Keratinocyte (primary cell): Measurements from ENCODE around the gene ANKUB1. TPM values are rescaled to one million over a fixed set of nuclear protein-coding genes. Genes with fewer than 3 reads are reported as not detected.

Experiments
- DNase-seq: peaks from one replicate; pipeline ENCODE4 v3.0.0-alpha.2; 2011; ENCODE audit warnings: low read depth, missing footprints, low spot score
- FAIRE-seq: peaks from 2 replicates; lab custom pipeline; 2011; peaks lifted over from hg19 to GRCh38; lab: Jason Lieb, UNC
- H2AFZ ChIP-seq: 2 replicates; pipeline ENCODE4 v1.6.0; 2012; ENCODE audit warnings: low read length, control low read depth, inconsistent platforms; ENCODE audit not compliant: control insufficient read depth
- H3K27ac ChIP-seq: 2 replicates; pipeline ENCODE4 v1.5.1; 2011; ENCODE audit warnings: low read length; ENCODE audit not compliant: control insufficient read depth, insufficient read depth
- H3K27me3 ChIP-seq: 3 replicates; pipeline ENCODE4 v1.6.0; 2011; ENCODE audit warnings: low read length; ENCODE audit not compliant: control insufficient read depth, insufficient read depth; ENCODE audit errors: extremely low read depth
- H3K36me3 ChIP-seq, 2 experiments: 2 replicates in 1 of 2; 3 replicates in 1 of 2; pipeline ENCODE4 v1.5.1; 2011; ENCODE audit warnings: low read length in 2 of 2, mild to moderate bottlenecking in 1 of 2; ENCODE audit not compliant: control insufficient read depth in 2 of 2, insufficient read depth in 2 of 2; ENCODE audit errors: extremely low read depth in 1 of 2
- H3K4me1 ChIP-seq: 3 replicates; pipeline ENCODE4 v1.5.1; 2011; ENCODE audit warnings: low read length; ENCODE audit not compliant: control insufficient read depth, insufficient read depth; ENCODE audit errors: extremely low read depth
- H3K4me2 ChIP-seq: 3 replicates; pipeline ENCODE4 v1.6.0; 2011; ENCODE audit warnings: low read depth, low read length; ENCODE audit not compliant: control insufficient read depth, insufficient read depth; ENCODE audit errors: extremely low read depth
- H3K4me3 ChIP-seq, 3 experiments: fragments of 200-600 bp in 1 of 3; sonication (generic) in 1 of 3; 2 replicates in 2 of 3; 3 replicates in 1 of 3; pipeline ENCODE4 v1.5.1; 2011 to 2016; ENCODE audit warnings: low read length in 3 of 3, mild to moderate bottlenecking in 3 of 3, control low read depth in 2 of 3, inconsistent platforms in 1 of 3, low read depth in 1 of 3, mixed read lengths in 1 of 3, mixed run types in 1 of 3, moderate library complexity in 1 of 3; ENCODE audit not compliant: control insufficient read depth in 2 of 3, insufficient read depth in 2 of 3; ENCODE audit errors: extremely low read depth in 1 of 3
- H3K79me2 ChIP-seq: 2 replicates; pipeline ENCODE4 v1.6.0; 2012; ENCODE audit warnings: low read length; ENCODE audit not compliant: control insufficient read depth, insufficient read depth
- H3K9ac ChIP-seq: 3 replicates; pipeline ENCODE4 v1.6.0; 2011; ENCODE audit warnings: low read length; ENCODE audit not compliant: control insufficient read depth, insufficient read depth; ENCODE audit errors: extremely low read depth
- H3K9me1 ChIP-seq: 3 replicates; pipeline ENCODE4 v1.6.0; 2011; ENCODE audit warnings: low read length; ENCODE audit not compliant: control insufficient read depth, insufficient read depth; ENCODE audit errors: extremely low read depth
- H3K9me3 ChIP-seq: 2 replicates; pipeline ENCODE4 v1.5.1; 2012; ENCODE audit warnings: low read depth, low read length; ENCODE audit not compliant: control insufficient read depth
- H4K20me1 ChIP-seq: 3 replicates; pipeline ENCODE4 v1.6.0; 2011; ENCODE audit warnings: low read length; ENCODE audit not compliant: control insufficient read depth, insufficient read depth; ENCODE audit errors: extremely low read depth
- CTCF ChIP-seq, 3 experiments: IDR thresholded peaks in 1 of 3; conservative IDR thresholded peaks in 1 of 3; optimal IDR thresholded peaks in 1 of 3; 2 replicates in 2 of 3; 3 replicates in 1 of 3; pipeline versions ENCODE3 to v1.5.1; 2011; ENCODE audit warnings: low read length in 3 of 3, mild to moderate bottlenecking in 3 of 3, moderate library complexity in 2 of 3, control low read depth in 1 of 3, inconsistent platforms in 1 of 3; ENCODE audit not compliant: insufficient read depth in 2 of 3; ENCODE audit errors: extremely low read depth in 1 of 3
- EZH2 ChIP-seq: IDR thresholded peaks from one replicate; pipeline ENCODE4 v1.6.1; 2012; ENCODE audit warnings: inconsistent platforms, mild to moderate bottlenecking, low read length, moderate library complexity
- dilution Hi-C: fragments of 300-500 bp; cut with MboI; formaldehyde crosslinking; loops from one replicate; pipeline ENCODE4 v1.7.0; 2020; ENCODE audit warnings: low sequenced_read_pairs; ENCODE audit not compliant: extremely low pct_ligation_motif_present
- polyA plus RNA-seq, 5 experiments: library from polyadenylated mRNA; depleted of rRNA in 3 of 5; stranded (reverse) in 3 of 5; stranded (forward) in 1 of 5; unstranded in 1 of 5; fragments of >200 nt; gene quantifications; 1 replicate in 1 of 5; 2 replicates in 3 of 5; 3 replicates in 1 of 5; pipeline versions ENCODE4 v1.2.1 to v1.2.3, GENCODE V29; 2011 to 2012; ENCODE audit warnings: missing spikeins in 2 of 5, low read depth in 1 of 5, low replicate concordance in 1 of 5

The ANKUB1 gene
- polyA plus RNA-seq, 1 donor (not counting 4 experiments of a cell fraction or from before 2014, with no cell fraction given) = 0.66 TPM

- Histone ChIP-seq H3K4me2 (peak overlapping the region; percentile 95), H3K79me2 (peaks cover 83% of the 10 kb centered on the region), H3K9ac (no peak overlapping the region), H3K4me3 (peak overlapping the region in 1 of 3 experiments; percentile 28), H3K27me3 (no peaks in the 10 kb centered on the region), H2AFZ (no peak overlapping the region), H4K20me1 (no peaks in the 10 kb centered on the region), H3K4me1 (peaks cover 45% of the 10 kb centered on the region), H3K27ac (peak overlapping the region; percentile 57), H3K9me3 (no peaks in the 10 kb centered on the region), H3K9me1 (no peaks in the 10 kb centered on the region), H3K36me3 (no peaks in the 10 kb centered on the region)
- FAIRE-seq = no peak
- no peak for DNase-seq
- TF ChIP-seq EZH2 (no peak), CTCF (optimal IDR thresholded peaks at IDR 0.05 in 1 of 3, IDR thresholded peaks at IDR 0.05 in 1 of 3, conservative IDR thresholded peaks at IDR 0.05 in 1 of 3; ENCODE audit: extremely low read depth in 1 of 3, insufficient read depth in 2 of 3, low read length in 3 of 3) (no peak)
- dilution Hi-C loops = no loop called here
These were observed 24.6 kb upstream of the ANKUB1 start for GRCh38 chr3:149816986-149817385.

DNA sequence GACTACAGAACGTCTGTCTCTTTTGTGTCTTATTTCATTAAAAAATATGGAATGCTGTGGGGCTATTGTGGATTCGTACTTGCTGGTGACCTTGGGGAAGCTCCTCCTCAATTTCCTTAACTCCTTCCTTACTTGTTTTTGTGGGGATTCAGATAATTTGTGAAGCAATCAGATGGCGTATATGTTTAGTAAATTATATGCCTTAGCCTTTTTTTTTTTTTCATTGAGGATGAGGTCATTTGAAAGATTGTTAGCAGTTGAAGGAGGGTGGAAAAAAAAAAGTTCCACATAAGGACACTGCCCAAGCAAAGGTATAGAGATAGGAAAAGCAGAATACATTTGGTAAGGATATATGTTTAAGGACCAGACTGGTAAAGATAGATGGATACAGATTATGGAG lies 24.0 kb upstream of the ANKUB1 start:
- no peak overlapping the region for H2AFZ ChIP-seq
- H3K4me1 ChIP-seq = peaks cover 46% of the 10 kb centered on the region
- dilution Hi-C loops = no loop called here
- H3K4me3 ChIP-seq = no peak overlapping the region
- H3K79me2 ChIP-seq = peaks cover 77% of the 10 kb centered on the region
- peak overlapping the region; percentile 95 for H3K4me2 ChIP-seq
- H3K9me3 ChIP-seq = no peaks in the 10 kb centered on the region
- FAIRE-seq (no peak), DNase-seq (no peak)
- H3K36me3 ChIP-seq = no peaks in the 10 kb centered on the region
- no peaks in the 10 kb centered on the region for H4K20me1 ChIP-seq
- no peak overlapping the region for H3K9ac ChIP-seq
- TF ChIP-seq CTCF (optimal IDR thresholded peaks at IDR 0.05 in 1 of 3, IDR thresholded peaks at IDR 0.05 in 1 of 3, conservative IDR thresholded peaks at IDR 0.05 in 1 of 3; ENCODE audit: extremely low read depth in 1 of 3, insufficient read depth in 2 of 3, low read length in 3 of 3) (no peak), EZH2 (no peak)
- H3K27ac ChIP-seq = peak overlapping the region; percentile 57
- H3K9me1 ChIP-seq = no peaks in the 10 kb centered on the region
- no peaks in the 10 kb centered on the region for H3K27me3 ChIP-seq
